Lower leg skin (tissue), 3 donors: Measurements from ENCODE around the gene CLEC17A.

Source experiments
- CTCF ChIP-seq, 3 donors: fragments of 450-650 bp; IDR thresholded peaks; one replicate each; pipeline ENCODE4 v1.5.1; 2016; ENCODE audit warnings: antibody characterized with exemption in 3 of 3, mild to moderate bottlenecking in 3 of 3, moderate library complexity in 2 of 3
- POLR2A ChIP-seq, 2 donors: fragments of 450-650 bp; IDR thresholded peaks; one replicate each; pipeline ENCODE4 v1.6.1; 2016 to 2017; ENCODE audit warnings: antibody characterized with exemption in 2 of 2, mild to moderate bottlenecking in 1 of 2, moderate library complexity in 1 of 2

- TF ChIP-seq CTCF (IDR thresholded peaks at IDR 0.05) (no peak), POLR2A (IDR thresholded peaks at IDR 0.05) (no peak)
Observed at GRCh38 chr19:14544047-14544446, 38.8 kb upstream of the CLEC17A start.
